GM12874 (cell line): ENCODE data around the gene SIK3.

ENCODE experiments used
- CTCF ChIP-seq: IDR thresholded peaks from 2 replicates; pipeline ENCODE4 v1.5.1; 2011; ENCODE audit warnings: low read depth, mild to moderate bottlenecking, control low read depth, low read length, moderate library complexity; ENCODE audit not compliant: insufficient read depth

SIK3 gene

DNA sequence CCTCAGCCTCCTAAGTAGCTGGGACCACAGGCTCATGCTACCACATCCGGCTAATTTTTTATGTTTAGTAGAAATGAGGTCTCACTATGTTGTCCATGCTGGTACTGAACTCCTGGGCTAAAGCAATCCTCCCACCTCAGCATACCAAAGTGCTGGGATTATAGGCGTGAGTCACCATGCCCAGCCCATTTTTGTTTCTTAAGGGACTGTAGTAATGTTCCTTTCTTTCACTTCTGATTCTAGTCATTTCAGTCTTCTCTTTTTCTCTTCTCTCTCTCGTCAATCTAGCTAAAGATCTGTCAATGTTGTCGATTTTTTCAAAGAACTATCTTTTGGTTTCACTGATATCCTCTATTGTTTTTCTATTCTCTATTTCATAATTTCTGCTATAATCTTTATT is 149.8 kb downstream of the SIK3 start:
- TF ChIP-seq CTCF, result no peak

DNA sequence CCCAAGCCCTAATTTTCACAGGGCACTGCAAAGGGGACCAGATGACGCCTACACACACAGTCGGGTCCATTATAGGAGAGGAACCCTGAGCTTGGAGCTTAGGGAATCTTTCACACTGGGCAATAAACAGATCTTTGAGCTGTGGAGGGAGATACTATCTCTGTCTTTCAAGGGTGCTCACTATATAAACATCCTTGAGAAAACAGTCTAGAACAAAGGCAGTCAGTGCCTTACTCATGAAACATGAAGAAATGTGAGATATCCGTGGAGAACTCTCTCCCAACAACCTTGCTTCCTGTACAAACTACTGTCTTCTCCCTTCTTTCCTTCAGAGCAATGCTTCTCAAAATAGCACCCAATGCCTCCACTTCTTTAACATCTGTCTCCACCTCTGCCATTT is 151.8 kb downstream of the SIK3 start:
- TF ChIP-seq CTCF, result no peak

GRCh38 chr11:116939499-116939898 is 158.7 kb downstream of the SIK3 start:
- TF ChIP-seq CTCF, result no peak

GRCh38 chr11:116938471-116939070 is 159.7 kb downstream of the SIK3 start:
- no peak for TF ChIP-seq CTCF

DNA sequence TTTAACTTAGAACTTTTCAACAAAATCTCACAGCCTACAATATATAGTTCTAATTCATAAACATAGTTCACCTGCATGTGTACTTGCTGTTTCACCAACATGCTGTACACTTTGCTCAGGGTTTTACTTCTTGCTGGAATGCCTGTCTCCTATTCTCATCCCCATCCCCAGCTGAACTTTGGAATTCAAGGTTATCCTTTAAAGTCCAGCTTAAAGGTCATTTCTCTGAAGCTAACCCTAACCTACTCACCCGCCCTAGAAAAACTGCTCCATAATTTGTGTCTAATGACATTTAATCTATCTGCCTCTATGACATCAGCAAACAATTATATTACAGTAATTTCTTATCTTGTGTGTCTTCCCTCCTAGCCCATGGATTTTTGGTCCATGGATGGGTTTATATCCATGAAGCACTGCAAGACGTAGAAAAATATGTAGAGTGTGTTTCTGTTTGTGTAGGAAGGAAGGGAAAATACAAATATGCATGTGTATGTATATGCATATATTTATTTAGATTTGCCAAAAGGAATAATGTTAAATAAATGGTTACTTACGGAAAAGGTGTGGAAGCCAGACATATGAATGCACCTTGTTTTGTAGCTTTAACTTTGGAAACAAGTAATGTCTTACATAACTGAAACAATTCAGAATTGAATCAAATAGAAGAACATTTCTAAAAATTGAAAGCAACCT is 161.3 kb downstream of the SIK3 start:
- no peak for TF ChIP-seq CTCF

DNA sequence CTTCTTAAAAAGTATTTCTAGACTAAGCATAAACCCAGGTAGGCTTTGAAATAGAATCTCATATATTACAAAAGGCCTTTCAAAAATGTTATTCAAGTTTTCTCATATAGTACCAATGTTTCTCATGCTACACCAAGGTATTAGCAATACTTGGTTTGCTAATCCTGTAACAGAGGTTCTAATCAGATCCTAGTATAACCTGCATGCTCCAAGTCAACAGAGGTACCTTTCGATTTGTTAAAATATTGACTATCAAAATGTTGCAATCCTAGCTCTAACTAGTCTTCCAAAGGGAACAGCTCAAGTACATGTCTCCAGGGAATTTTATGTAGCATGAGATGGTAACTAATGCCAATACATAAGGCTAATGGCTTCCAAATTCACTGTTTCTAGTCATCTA is 162.7 kb downstream of the SIK3 start:
- TF ChIP-seq CTCF, result no peak

DNA sequence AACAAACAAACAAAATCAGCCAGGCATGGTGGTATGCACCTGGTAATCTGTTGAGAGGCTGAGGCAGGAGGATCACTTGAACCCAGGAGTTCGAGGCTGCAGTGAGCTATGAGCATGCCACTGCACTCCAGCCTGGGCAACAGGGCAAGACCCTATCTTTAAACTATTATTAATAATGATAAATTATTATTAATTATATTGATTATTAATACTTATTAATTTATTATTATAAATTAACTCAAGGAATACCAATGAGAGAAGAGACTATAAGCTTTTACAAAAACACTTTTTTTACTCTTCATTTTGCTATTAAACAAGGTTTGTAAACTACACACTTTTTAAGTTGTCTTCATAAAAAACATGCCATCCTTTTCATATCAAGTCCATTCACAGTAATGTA is 163.1 kb downstream of the SIK3 start:
- TF ChIP-seq CTCF, result no peak

DNA sequence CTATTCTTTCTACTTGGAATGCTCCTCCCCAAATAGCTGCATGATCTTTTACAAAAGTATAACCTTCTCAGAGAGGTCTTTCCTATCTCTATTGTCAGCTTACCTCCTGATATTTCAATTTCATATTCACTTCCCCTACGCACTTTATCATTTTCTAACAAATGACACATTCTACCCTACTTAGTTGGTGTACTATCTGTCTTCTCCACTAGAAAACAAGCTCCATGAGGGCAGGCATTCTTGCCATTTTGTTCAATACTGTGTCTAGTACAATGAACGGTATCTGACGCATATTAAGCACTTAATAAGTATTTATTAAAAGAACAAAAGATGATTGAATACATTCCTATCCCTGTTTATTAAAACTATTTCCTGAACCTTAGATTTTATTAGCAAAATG is 164.3 kb downstream of the SIK3 start:
- no peak for TF ChIP-seq CTCF
